HCT116 (cell line): ENCODE measurements around the gene PARVA. TPM values are rescaled to one million over a fixed set of nuclear protein-coding genes. Genes with fewer than 3 reads are reported as not detected.

Experiments
- ATAC-seq: fragments of 200-7000 bp; cut with Tn5 transposase; 2 replicates; pipeline ENCODE4 v1.9.1; 2020; ENCODE audit warnings: mild to moderate bottlenecking, moderate library complexity
- BruUV-seq: library from RNA; stranded (reverse); fragments of 400-500 nt; replicated peaks from 2 replicates; lab custom pipeline; 2021; lab: Mats Ljungman, UMichigan
- CTCF ChIA-PET: fragments of 300-600 bp; sonication (Branson Sonifier 250); formaldehyde crosslinking; loops from one replicate; lab custom pipeline; 2021; ENCODE audit warnings: antibody characterized with exemption; lab: Charles Lee
- POLR2A ChIA-PET: fragments of 300-600, 350-600 bp; sonication (Branson Sonifier 250); formaldehyde crosslinking; loops from one replicate; lab custom pipeline; 2021; ENCODE audit warnings: antibody characterized with exemption; lab: Charles Lee
- RAD21 ChIA-PET, 2 experiments: fragments of 300-600 bp; sonication (Branson Sonifier 250); formaldehyde crosslinking; loops; one replicate each; lab custom pipeline; 2023; ENCODE audit warnings: low total read pairs in 2 of 2; ENCODE audit not compliant: uncharacterized antibody in 2 of 2, unreplicated experiment in 2 of 2, low non-redundant PET in 1 of 2; lab: Charles Lee
- DNase-seq: peaks from one replicate; pipeline ENCODE4 v3.0.0-alpha.2; 2010; ENCODE audit warnings: low read depth, low spot score
- H2AFZ ChIP-seq: fragments of 200-600 bp; shearing (Covaris generic), sonication (generic); 2 replicates; pipeline ENCODE4 v1.6.1; 2017; ENCODE audit warnings: low read depth, mixed run types, mixed read lengths, antibody characterized with exemption, low read length; ENCODE audit not compliant: poor library complexity, severe bottlenecking
- H3K27ac ChIP-seq: 2 replicates; pipeline ENCODE4 v1.5.1; 2012; ENCODE audit warnings: low read depth, low read length
- H3K27me3 ChIP-seq: fragments of 200-600 bp; sonication (generic); 2 replicates; pipeline ENCODE4 v1.6.1; 2016; ENCODE audit warnings: mixed run types, low read length, mixed read lengths; ENCODE audit not compliant: insufficient read depth
- H3K36me3 ChIP-seq, 2 experiments: fragments of 200-500 bp in 1 of 2; fragments of 200-600 bp in 1 of 2; sonication (Bioruptor generic) in 1 of 2; sonication (generic) in 1 of 2; 2 replicates each; pipeline versions ENCODE4 v1.5.1 to v1.6.1; 2014 to 2016; ENCODE audit warnings: low read length in 2 of 2, inconsistent platforms in 1 of 2, mixed read lengths in 1 of 2, mixed run types in 1 of 2; ENCODE audit not compliant: insufficient read depth in 2 of 2, control insufficient read depth in 1 of 2
- H3K4me1 ChIP-seq, 2 experiments: fragments of 200-600 bp in 1 of 2; sonication (generic) in 1 of 2; 2 replicates each; pipeline versions ENCODE4 v1.5.1 to v1.6.1; 2012 to 2017; ENCODE audit warnings: low read length in 2 of 2, inconsistent platforms in 1 of 2, mild to moderate bottlenecking in 1 of 2, mixed read lengths in 1 of 2, mixed run types in 1 of 2, moderate library complexity in 1 of 2; ENCODE audit not compliant: insufficient read depth in 2 of 2, control insufficient read depth in 1 of 2
- H3K4me2 ChIP-seq: fragments of 200-600 bp; sonication (generic); 2 replicates; pipeline ENCODE4 v1.6.1; 2017; ENCODE audit warnings: mixed run types, low read length, mixed read lengths
- H3K4me3 ChIP-seq, 2 experiments: fragments of 200-600 bp in 1 of 2; sonication (generic) in 1 of 2; replicated peaks in 1 of 2; 2 replicates each; pipeline ENCODE4 v1.5.1; 2011 to 2016; ENCODE audit warnings: low read length in 2 of 2, control low read depth in 1 of 2, low read depth in 1 of 2, mild to moderate bottlenecking in 1 of 2, mixed read lengths in 1 of 2, mixed run types in 1 of 2
- H3K79me2 ChIP-seq: fragments of 200-600 bp; sonication (generic); 2 replicates; pipeline ENCODE4 v1.6.1; 2017; ENCODE audit warnings: mild to moderate bottlenecking, mixed run types, low read length, moderate library complexity, mixed read lengths; ENCODE audit not compliant: insufficient read depth
- H3K9ac ChIP-seq: fragments of 200-600 bp; sonication (generic); 2 replicates; pipeline ENCODE4 v1.6.1; 2016; ENCODE audit warnings: low read length, mixed read lengths
- H3K9me2 ChIP-seq: fragments of 200-600 bp; sonication (generic), shearing (Covaris generic); 2 replicates; pipeline ENCODE4 v1.6.1; 2017; ENCODE audit warnings: mixed run types, mild to moderate bottlenecking, moderate library complexity; ENCODE audit not compliant: insufficient read depth
- H3K9me3 ChIP-seq, 2 experiments: fragments of 200-500 bp in 1 of 2; fragments of 200-600 bp in 1 of 2; sonication (Bioruptor generic) in 1 of 2; sonication (generic) in 1 of 2; 2 replicates each; pipeline ENCODE4 v1.6.1; 2014 to 2017; ENCODE audit warnings: low read length in 2 of 2, mixed read lengths in 2 of 2, inconsistent platforms in 1 of 2, low read depth in 1 of 2, mild to moderate bottlenecking in 1 of 2, mixed run types in 1 of 2, moderate library complexity in 1 of 2; ENCODE audit not compliant: control insufficient read depth in 1 of 2, insufficient read depth in 1 of 2
- H4K20me1 ChIP-seq: fragments of 200-600 bp; sonication (generic), shearing (Covaris generic); 2 replicates; pipeline ENCODE4 v1.6.1; 2017; ENCODE audit warnings: mixed run types, mild to moderate bottlenecking, moderate library complexity; ENCODE audit not compliant: insufficient read depth
- EGR1 ChIP-seq: IDR thresholded peaks from 2 replicates; pipeline ENCODE4 v1.6.1; 2012; ENCODE audit warnings: low read depth
- EZH2 ChIP-seq: fragments of 200-600 bp; sonication (generic); IDR thresholded peaks from 2 replicates; pipeline ENCODE4 v1.6.1; 2017; ENCODE audit warnings: antibody characterized with exemption, mixed run types
- JUND ChIP-seq: IDR thresholded peaks from 2 replicates; pipeline ENCODE4 v1.6.1; 2012
- MAX ChIP-seq: IDR thresholded peaks from 2 replicates; pipeline ENCODE4 v1.6.1; 2012
- POLR2AphosphoS5 ChIP-seq: IDR thresholded peaks from 2 replicates; pipeline ENCODE4 v1.6.1; 2011; ENCODE audit warnings: mild to moderate bottlenecking, low read depth, low read length, moderate library complexity
- RAD21 ChIP-seq: IDR thresholded peaks from 2 replicates; pipeline ENCODE4 v1.6.1; 2012; ENCODE audit warnings: low read depth, mild to moderate bottlenecking
- SIN3A ChIP-seq: IDR thresholded peaks from 2 replicates; pipeline ENCODE4 v1.6.1; 2012; ENCODE audit warnings: low read depth
- SRF ChIP-seq: IDR thresholded peaks from 2 replicates; pipeline ENCODE4 v1.6.1; 2012; ENCODE audit warnings: low read depth
- intact Hi-C: fragments of 100-400 bp; cut with micrococcal nuclease; formaldehyde crosslinking; loops from 2 replicates; pipeline ENCODE4 v1.10.0; 2022
- total RNA-seq: library from RNA; stranded (reverse); gene quantifications from one replicate; pipeline ENCODE4 v1.2.1, GENCODE V29; 2021; ENCODE audit not compliant: unreplicated experiment

Gene PARVA
- total RNA-seq, 1 experiment from 2014 or later = 18.4 TPM

- H3K9ac ChIP-seq = no peak overlapping the region
- no peaks in the 10 kb centered on the region for H3K9me2 ChIP-seq
- no peak overlapping the region for H3K4me2 ChIP-seq
- no peaks in the 10 kb centered on the region for H3K9me3 ChIP-seq
- no peak for ATAC-seq
- peaks cover 4 to 11% of the 10 kb centered on the region in 2 experiments; a peak in 3 of 4 replicates for H3K4me1 ChIP-seq
- DNase-seq = no peak
- no peak overlapping the region for H3K27ac ChIP-seq
- H3K79me2 ChIP-seq = peaks cover 14% of the 10 kb centered on the region; the same call in 1 of the 2 replicates
- BruUV-seq = no TSS peak
- POLR2A ChIA-PET = no interaction called here
- no peaks in the 10 kb centered on the region for H3K27me3 ChIP-seq
- H3K4me3 ChIP-seq = no peak overlapping the region
- H3K36me3 ChIP-seq = no peaks in the 10 kb centered on the region
- CTCF ChIA-PET = no interaction called here
- H4K20me1 ChIP-seq = no peaks in the 10 kb centered on the region
- RAD21 ChIA-PET = no interaction called here
- no peak overlapping the region for H2AFZ ChIP-seq
- intact Hi-C loops = no loop called here
- TF ChIP-seq JUND (no peak), EGR1 (no peak), MAX (no peak), SRF (no peak)
Measured at GRCh38 chr11:12382451-12382850, 5.1 kb downstream of the PARVA start.

DNA sequence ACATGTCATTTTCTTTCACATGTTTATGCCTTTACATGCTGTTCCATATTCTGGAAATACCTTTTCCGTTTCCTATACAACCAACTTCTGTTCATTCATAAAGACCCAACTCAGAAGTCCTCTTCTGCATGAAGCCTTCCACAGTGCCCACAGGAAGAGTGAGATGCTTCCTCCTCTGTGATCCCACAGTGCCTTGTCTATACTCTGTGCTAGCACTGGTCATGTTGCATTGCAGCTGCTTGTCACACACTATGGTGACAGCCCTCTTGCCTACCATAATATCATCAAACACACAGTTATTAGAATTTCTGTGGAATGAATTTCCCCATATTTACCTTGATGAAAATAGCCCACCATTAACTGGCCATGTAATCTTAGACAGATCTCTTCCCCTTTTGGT is 8.9 kb downstream of the PARVA start:
- DNase-seq = no peak
- Histone ChIP-seq H3K4me1 (no peaks in the 10 kb centered on the region), H3K9me2 (no peaks in the 10 kb centered on the region), H3K4me3 (no peak overlapping the region), H2AFZ (no peak overlapping the region), H3K9ac (no peak overlapping the region), H3K27me3 (no peaks in the 10 kb centered on the region), H3K9me3 (no peaks in the 10 kb centered on the region), H3K27ac (no peak overlapping the region), H3K4me2 (no peak overlapping the region), H3K36me3 (no peaks in the 10 kb centered on the region), H4K20me1 (no peaks in the 10 kb centered on the region), H3K79me2 (peaks cover 14% of the 10 kb centered on the region; the same call in 1 of the 2 replicates)
- CTCF ChIA-PET = no interaction called here
- BruUV-seq = no TSS peak
- intact Hi-C loops = no loop called here
- POLR2A ChIA-PET = no interaction called here
- ATAC-seq = no peak
- RAD21 ChIA-PET = no interaction called here
- TF ChIP-seq EZH2 (no peak), RAD21 (no peak), JUND (no peak), SIN3A (no peak), POLR2AphosphoS5 (no peak)
